NCI-H1694 (cell line): ENCODE measurements around the gene TLX3.
"Not testable (repeated sequence)": the region's sequence is repeated elsewhere in the genome, so short reads cannot be mapped to it uniquely, and the experiment has no call there.

Experiments
- DNase-seq: peaks from one replicate; lab custom pipeline; 2025; lab: John Stamatoyannopoulos, UW

The TLX3 gene

DNA sequence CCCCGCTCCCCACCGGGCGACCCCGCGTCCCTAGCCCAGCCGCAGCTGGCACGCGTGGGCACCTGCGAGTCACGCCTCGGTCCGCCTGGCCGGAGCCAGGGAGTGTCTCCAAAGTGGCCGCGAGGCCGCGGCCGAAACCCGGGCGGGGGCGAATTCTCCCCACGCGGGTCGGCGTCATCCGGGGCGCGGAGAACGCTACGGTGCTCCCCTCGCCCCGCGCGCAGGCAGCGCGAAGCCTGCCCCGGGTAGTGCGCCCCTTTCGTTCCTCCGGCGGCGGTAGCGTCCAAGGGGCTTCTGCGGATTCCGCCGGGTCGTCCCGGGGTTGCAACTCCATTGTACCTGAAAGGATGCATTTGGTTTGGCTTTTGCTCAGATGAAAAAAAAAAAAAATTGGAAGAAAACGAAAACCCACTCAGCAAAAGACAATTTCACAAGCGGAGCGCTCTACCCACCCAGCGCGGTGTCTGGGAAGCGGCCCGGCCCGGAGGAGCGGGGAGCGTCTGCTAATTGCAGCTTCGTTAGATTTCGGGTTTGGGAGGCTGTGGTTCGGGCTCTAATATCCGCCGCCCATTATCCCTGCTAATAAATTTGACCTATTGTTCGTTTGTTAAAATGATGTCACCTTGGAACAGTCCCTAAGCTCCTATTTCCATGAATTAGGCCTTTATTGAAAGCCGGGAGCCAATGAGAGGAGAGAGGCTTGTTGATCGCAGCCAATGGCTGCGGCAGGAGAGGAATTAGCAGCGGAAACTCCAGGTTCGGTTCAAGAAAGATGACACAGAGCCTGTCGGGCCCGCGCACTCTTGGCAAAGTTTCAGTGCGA is at the start of gene TLX3:
Gene TLX3 (plus strand): TSS at position 796 of the 823 bp plus-strand sequence. CDS start 118 bp downstream, outside the sequence.
- DNase-seq: no peak

- no peak for DNase-seq
These were observed 47.7 kb upstream of the TLX3 start for GRCh38 chr5:171261361-171261760.

- DNase-seq: no peak
These were observed 47.1 kb upstream of the TLX3 start for GRCh38 chr5:171261904-171262303.

GRCh38 chr5:171263181-171263580 is 45.9 kb upstream of the TLX3 start:
- no peak for DNase-seq

DNA sequence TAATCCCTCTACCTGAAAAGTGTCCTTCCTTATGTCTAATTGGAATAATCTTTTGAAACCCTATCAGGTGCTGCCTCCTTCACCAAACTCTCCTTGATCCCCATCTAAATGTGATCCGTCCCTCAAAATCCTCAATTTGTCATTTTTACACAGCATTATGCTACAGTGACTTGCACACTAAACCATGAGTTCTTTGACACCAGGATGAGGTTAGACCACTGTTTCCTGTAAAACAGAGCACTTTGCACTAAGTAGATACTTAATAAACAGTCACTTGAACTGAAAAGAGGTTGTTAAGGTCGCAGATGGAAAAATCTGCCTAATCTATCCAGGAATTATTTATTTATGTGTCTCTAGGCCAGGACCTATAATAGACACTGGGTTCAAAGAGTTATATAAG is 44.2 kb upstream of the TLX3 start:
- DNase-seq: no peak

DNA sequence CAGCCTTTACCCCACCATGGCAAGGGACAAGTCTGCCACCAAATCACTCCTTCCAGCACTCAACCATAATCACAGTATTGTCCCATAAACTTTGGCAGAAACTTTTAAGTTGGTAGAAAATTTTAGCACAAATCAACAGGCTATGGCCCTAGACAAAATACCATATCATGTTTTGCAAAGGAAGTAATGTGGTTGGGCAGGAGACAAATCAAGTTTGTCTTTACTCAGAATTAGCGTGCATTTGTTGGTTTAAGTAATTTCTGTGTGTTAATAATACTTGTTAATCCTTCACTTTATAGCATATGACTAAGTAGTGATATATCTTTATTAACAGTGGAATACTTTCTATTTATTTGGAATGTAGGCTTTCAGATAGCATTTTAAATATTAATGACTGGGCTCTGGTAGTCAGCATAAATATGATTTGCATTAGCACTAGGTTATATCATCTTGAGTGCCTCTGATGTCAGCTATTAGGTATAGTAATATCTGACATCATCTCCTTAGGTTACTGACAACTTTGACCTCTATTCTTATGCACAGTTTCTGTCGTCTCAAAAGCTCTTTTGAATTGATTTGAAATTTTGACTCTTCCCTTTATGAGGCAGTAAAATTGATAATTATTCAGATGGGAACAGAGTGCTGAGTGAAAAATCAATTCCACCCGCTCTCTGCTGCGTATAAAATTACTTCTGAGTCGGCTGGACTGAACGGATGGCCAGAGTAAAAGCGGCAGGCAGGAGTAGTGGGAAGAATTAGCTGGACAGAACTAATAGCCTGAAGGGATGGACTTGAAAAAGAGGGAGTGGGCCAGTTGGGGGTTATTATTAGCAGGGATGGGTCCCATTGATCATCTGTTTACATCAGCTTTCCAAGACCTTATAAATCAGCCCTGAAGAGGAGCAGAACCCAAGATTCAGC is 40.1 kb upstream of the TLX3 start:
- no peak for DNase-seq

DNA sequence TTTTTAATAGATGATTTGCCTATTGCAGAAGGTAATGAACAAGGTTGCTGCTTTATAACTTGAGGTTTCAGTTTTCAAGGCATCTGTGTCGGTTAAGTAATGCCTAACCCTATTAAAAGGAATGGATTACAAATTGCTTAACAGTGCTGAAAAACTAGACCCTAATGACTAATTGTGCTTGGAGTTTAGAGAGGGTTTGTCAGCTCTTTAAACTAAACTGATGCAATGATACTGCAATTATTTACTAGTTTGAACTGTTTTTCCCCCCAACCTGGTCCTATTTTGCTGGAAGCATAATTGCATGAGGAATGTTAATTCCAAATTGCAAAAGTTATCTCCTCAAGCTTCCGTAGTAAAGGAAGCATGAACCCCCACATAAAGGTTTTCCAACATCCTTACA is 39.3 kb upstream of the TLX3 start:
- no peak for DNase-seq

DNA sequence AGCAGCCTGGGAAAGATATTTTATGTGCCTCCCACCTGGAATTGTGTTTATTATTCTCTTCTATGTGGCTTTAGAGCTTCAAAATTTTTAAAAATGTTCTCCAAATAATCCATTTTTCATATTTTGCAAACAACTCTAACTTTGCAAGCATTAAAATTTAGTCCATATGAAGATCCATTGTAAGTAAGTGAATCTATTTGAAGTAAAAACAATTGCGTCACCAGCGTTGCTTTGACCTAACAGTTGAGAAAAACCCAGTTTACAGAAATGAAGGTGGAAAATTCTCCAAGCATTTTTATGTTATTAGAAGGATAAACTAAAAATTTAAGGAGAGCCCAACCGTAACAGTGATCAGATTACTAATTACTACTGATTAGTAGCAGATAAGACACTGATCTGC is 38.9 kb upstream of the TLX3 start:
- DNase-seq: no peak

DNA sequence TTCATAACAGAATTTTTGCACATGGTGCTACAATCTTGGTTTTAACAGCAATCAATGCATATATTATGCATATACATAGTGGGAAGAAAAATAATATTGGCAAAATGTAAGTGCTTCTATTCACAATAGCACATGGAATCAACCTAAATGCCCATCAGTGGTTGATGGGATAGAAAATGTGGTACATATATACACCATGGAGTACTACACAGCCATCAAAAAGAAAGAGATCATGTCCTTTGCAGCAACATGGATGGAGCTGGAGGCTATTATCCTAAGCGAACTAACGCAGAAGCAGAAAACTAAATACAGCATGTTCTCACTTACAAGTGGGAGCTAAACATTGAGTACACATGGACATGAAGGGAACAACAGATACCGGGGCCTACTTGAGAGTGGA is 37.2 kb upstream of the TLX3 start:
- no peak for DNase-seq

DNA sequence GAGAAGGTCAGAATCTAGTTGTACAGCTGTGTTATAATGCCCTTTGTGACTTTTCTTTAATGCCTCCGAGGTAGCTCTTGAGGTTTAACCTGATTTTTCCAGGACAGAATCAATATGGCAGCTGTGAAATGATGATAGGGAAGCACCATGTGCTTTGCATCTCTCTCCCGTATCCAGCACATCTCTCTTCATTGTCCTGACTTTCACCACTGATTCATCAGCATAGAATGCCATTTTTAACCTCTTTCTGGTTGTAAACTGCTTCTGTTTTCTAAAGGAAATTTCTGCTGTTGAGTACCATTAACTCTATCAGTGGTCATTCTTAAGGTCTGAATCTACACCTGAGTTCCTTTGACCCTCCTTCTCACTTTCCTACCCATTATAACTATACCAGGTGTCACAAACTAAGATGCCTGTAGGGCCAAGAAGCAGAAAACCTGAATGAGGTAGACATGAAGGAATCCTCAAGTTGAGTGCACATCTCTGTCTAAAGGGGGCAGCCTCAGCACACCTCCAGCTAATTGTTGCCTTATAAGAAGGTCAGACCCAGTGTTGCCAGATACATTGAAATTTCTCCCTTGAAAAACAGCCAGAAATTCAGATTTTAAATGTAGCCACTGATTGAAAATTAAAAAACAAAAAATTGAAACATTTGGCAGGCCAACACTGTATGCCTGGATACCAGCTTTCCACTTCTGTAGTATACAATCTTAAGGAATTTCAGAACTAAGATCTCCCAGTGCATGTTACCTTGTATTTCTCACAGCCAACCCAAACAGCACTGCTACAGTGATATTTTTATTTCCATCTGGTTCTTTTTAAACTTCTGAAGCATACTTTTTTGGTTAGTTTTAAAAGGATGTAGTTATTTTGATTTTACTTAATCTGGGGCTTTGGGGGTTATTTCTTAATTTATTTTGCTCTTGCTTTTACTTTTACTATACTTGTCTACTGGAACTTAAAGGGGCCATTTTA is 35.8 kb upstream of the TLX3 start:
- no peak for DNase-seq

DNA sequence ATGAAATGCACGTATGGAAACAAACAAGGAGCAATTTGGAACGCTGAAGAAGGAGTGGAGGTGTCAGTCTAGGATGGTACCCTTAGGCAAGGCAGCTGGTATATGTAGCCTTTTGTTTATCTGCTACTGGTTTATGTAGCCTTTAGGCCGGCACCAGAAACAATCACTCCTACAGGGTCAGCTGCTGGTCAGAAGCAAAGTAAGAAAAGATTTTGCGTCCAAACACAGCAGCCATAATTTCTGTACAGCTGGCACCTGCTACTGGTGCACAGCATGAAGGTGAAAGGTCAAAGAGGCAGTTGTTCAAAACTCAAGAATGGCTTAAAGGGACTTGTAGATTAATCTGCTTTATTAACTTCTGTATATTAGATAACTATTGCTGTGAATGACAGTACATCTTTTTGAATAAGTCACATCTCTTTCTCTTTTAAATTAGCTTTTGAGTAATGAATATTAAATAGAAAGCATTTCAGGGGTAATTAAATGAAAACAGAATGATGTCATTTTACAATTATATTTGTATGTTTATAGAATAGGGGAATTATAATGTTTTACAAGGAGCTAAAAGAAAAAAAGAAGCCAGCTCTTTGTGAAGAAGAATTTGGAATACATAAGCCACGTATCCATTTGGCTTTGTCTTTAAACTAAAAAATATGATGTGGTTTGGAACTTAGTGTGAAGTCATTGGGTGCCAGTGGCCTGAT is 33.1 kb upstream of the TLX3 start:
- DNase-seq: no peak

GRCh38 chr5:171283753-171284152 is 25.3 kb upstream of the TLX3 start:
- DNase-seq: no peak

- no peak for DNase-seq
These were observed 23.6 kb upstream of the TLX3 start for GRCh38 chr5:171285465-171285864.

DNA sequence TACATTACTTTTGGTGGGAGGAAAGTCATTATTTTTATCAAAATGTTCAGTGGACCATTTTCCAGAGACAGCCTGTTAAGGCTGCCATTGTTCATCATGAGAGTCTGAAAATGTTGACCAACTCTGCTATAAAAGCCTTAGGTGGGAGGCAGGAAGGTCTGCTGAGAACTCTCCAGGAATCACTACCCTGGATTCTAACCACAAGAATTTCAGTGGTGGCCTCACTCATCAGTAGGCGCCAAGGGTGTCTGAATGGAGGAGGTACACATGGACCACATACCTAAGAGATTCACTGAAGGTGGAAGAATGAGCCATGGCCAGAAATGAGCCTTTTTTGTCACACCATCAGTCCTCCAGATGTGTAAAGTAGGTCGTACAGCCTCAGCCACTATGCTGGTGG is 21.0 kb upstream of the TLX3 start:
- no peak for DNase-seq

DNA sequence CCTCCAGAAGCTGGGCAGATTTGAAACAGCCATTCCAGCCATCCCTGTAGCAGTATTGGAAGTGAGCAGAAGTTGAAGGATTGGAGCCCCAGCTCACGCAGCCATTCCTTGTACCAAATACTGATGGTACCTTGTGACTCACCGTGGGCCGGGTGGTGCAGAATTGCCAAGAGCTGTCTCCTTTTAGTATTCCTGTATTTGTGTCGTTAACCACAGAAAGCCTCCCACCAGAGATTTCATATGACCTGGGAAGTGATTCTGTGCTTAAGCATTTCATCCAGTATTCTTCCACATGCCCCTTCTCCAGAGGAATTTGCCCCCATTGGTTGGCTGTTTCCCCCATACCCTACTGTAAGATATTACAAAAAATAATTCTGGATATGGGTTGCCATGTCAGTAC is 17.7 kb upstream of the TLX3 start:
- DNase-seq: no peak

GRCh38 chr5:171295299-171295698 is 13.7 kb upstream of the TLX3 start:
- no peak for DNase-seq

DNA sequence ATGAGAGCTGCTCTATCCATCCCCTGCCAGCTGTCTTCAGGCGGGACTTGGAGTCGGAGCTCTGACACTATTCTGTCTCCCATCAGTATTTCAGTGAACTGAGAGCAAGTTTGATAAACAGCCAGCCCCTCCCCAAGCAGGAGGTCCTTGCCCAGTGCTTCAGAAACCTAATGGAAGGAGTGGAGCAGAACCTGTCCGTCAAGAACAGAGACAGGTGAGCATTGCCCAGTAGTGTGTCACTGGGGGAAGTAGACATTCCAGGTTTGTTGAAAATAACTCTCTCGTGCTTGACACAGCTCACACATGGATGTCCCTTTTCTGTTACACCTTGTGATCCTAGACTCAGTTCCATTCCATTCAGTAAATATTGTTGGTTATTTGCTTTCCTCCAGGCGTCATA is 13.2 kb upstream of the TLX3 start:
- DNase-seq: no peak

DNA sequence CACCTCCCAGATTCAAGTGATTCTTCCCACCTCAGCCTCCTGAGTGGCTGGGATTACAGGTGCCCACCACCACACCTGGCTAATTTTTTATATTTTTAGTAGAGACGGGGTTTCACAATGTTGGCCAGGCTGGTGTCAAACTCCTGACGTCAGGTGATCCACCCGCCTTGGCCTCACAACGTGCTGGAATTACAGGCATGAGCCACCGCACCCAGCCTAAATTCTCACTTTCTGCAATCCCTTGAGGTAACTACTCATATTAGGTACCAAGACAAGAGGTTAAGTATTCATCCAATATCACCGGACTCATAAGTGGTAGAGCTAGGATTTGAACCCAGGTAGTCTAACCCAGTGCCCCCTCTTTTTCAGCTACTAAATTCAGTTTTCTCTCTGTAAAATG is 11.1 kb upstream of the TLX3 start:
- DNase-seq: not testable (repeated sequence)

- no peak for DNase-seq
These were observed 9.8 kb upstream of the TLX3 start for GRCh38 chr5:171299228-171299627.

DNA sequence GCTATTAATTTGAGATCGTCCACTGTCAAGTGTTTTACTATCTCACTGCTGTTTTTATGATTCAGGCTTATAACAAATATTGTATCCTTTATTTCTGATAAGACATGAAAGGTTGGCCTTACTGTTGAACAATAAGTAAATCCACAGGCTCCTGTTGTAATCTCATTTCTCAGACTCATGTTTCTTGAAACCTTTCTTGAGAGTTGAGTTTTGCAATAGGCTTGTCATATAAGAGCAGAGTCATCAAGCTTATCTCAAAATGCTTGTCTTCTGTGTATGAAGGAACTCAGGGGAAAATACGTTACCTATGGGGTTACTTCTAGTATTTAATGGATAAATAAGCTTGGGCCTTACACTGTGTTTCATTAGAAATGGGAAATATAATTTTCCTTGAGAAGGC is 9.2 kb upstream of the TLX3 start:
- no peak for DNase-seq

DNA sequence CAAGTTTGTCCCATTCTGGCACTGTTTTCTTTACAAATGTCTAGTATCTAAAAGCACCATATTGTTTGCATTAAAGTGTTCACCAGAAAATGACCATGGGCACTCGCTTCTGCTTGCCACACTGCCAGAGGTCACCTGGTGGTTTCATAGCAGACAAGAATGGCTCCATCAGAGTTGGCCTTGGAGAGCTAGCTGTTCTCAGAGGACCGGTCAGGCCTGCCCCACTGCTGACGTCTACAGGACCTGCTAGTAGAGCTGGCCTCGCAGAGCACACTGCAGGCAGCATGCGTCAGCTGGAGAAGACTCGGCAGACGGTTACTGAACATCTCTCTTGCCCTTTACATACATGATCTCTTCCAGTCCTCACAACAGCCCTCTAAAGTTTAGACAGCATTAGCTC is 8.7 kb upstream of the TLX3 start:
- no peak for DNase-seq
